Neural cell (in vitro differentiated cells): ENCODE results near the gene TEFM. TPM values are rescaled to one million over a fixed set of nuclear protein-coding genes. Genes with fewer than 3 reads are reported as not detected.

Source experiments
- H2AFZ ChIP-seq: fragments of 200-600, 300-800 bp; sonication (generic), shearing (Covaris generic); 2 replicates; pipeline ENCODE4 v1.6.0; 2014; ENCODE audit warnings: low read depth, mild to moderate bottlenecking, antibody characterized with exemption, low read length, moderate library complexity
- H3F3A ChIP-seq: fragments of 200-600 bp; shearing (Covaris generic); 2 replicates; pipeline ENCODE4 v1.6.1; 2016; ENCODE audit warnings: mild to moderate bottlenecking, moderate library complexity, mixed read lengths, antibody characterized with exemption, low read length; ENCODE audit not compliant: insufficient read depth, poor library complexity, severe bottlenecking
- H3K27ac ChIP-seq: fragments of 200-600, 300-800 bp; sonication (generic), shearing (Covaris generic); 2 replicates; pipeline ENCODE4 v1.5.1; 2014; ENCODE audit warnings: mild to moderate bottlenecking, low read length, moderate library complexity
- H3K27me3 ChIP-seq: fragments of 300-800, 200-600 bp; sonication (generic), shearing (Covaris generic); 2 replicates; pipeline ENCODE4 v1.6.0; 2014; ENCODE audit warnings: mild to moderate bottlenecking, low read depth, low read length, moderate library complexity; ENCODE audit not compliant: insufficient read depth
- H3K36me3 ChIP-seq: fragments of 300-800, 200-600 bp; sonication (generic), shearing (Covaris generic); 2 replicates; pipeline ENCODE4 v1.5.1; 2014; ENCODE audit warnings: mild to moderate bottlenecking, antibody characterized with exemption, low read length, moderate library complexity; ENCODE audit not compliant: insufficient read depth
- H3K4me2 ChIP-seq: fragments of 300-800, 200-600 bp; sonication (generic), shearing (Covaris generic); 2 replicates; pipeline ENCODE4 v1.6.0; 2014; ENCODE audit warnings: mild to moderate bottlenecking, low read length
- H3K4me3 ChIP-seq: fragments of 300-800, 200-600 bp; sonication (generic), shearing (Covaris generic); 2 replicates; pipeline ENCODE4 v1.5.1; 2014; ENCODE audit warnings: mild to moderate bottlenecking, low read length, moderate library complexity
- H3K79me2 ChIP-seq: fragments of 200-600 bp; shearing (Covaris generic); replicated peaks from 2 replicates; pipeline ENCODE4 v1.6.0; 2014; ENCODE audit warnings: mild to moderate bottlenecking, low read length, moderate library complexity; ENCODE audit not compliant: insufficient read depth
- H3K9ac ChIP-seq: fragments of 300-800, 200-600 bp; sonication (generic), shearing (Covaris generic); 2 replicates; pipeline ENCODE4 v1.6.1; 2016; ENCODE audit warnings: mild to moderate bottlenecking, low read length, mixed read lengths
- H3K9me2 ChIP-seq: fragments of 200-600 bp; shearing (Covaris generic); 2 replicates; pipeline ENCODE4 v1.6.1; 2016; ENCODE audit warnings: mild to moderate bottlenecking, low read length, mixed read lengths; ENCODE audit not compliant: insufficient read depth
- H3K9me3 ChIP-seq: fragments of 200-600, 300-800 bp; sonication (generic), shearing (Covaris generic); 2 replicates; pipeline ENCODE4 v1.6.1; 2016; ENCODE audit warnings: mild to moderate bottlenecking, mixed run types, low read length, moderate library complexity, mixed read lengths
- H4K20me1 ChIP-seq: fragments of 200-600 bp; shearing (Covaris generic); 2 replicates; pipeline ENCODE4 v1.6.1; 2016; ENCODE audit warnings: mild to moderate bottlenecking, mixed run types; ENCODE audit not compliant: insufficient read depth
- EP300 ChIP-seq: fragments of 450-650 bp; conservative IDR thresholded peaks from 2 replicates; pipeline ENCODE4 v1.6.1; 2014; ENCODE audit warnings: antibody characterized with exemption, mild to moderate bottlenecking, moderate library complexity; ENCODE audit not compliant: poor library complexity, severe bottlenecking
- EZH2 ChIP-seq: fragments of 200-600, 300-800 bp; shearing (Covaris generic), sonication (generic); IDR thresholded peaks from 2 replicates; pipeline ENCODE4 v1.6.1; 2014; ENCODE audit warnings: antibody characterized with exemption, low read length, borderline replicate concordance, mild to moderate bottlenecking; ENCODE audit not compliant: insufficient read depth, poor library complexity, severe bottlenecking
- MXI1 ChIP-seq: fragments of 450-650 bp; conservative IDR thresholded peaks from 2 replicates; pipeline ENCODE4 v1.6.1; 2014; ENCODE audit warnings: antibody characterized with exemption, mild to moderate bottlenecking; ENCODE audit not compliant: poor library complexity, severe bottlenecking
- POLR2AphosphoS5 ChIP-seq: IDR thresholded peaks from 2 replicates; pipeline ENCODE4 v1.6.1; 2012
- RAD21 ChIP-seq: fragments of 450-650 bp; conservative IDR thresholded peaks from 2 replicates; pipeline ENCODE4 v1.6.1; 2014; ENCODE audit warnings: antibody characterized with exemption, mild to moderate bottlenecking, moderate library complexity
- SMC3 ChIP-seq: fragments of 450-650 bp; conservative IDR thresholded peaks from 2 replicates; pipeline ENCODE4 v1.6.1; 2014; ENCODE audit warnings: antibody characterized with exemption, mild to moderate bottlenecking, moderate library complexity; ENCODE audit not compliant: poor library complexity
- TAF1 ChIP-seq: IDR thresholded peaks from 2 replicates; pipeline ENCODE4 v1.6.1; 2012; ENCODE audit warnings: low read depth
- polyA plus RNA-seq: library from polyadenylated mRNA; depleted of rRNA; stranded (reverse); fragments of >200 nt; gene quantifications from 2 replicates; pipeline ENCODE4 v1.2.3, GENCODE V29; 2014
- TF ChIP-seq, protein P1 (sequence below): fragments of 450-650 bp; IDR thresholded peaks from 2 replicates; pipeline ENCODE4 v1.5.1; 2014; ENCODE audit warnings: antibody characterized with exemption, mild to moderate bottlenecking, moderate library complexity; ENCODE audit not compliant: poor library complexity, severe bottlenecking
- TF ChIP-seq, protein P2 (sequence below): IDR thresholded peaks from 2 replicates; pipeline ENCODE4 v1.6.1; 2012; ENCODE audit warnings: borderline replicate concordance

Gene TEFM
- polyA plus RNA-seq, 1 donor from 2014 or later: 15.2 TPM

DNA sequence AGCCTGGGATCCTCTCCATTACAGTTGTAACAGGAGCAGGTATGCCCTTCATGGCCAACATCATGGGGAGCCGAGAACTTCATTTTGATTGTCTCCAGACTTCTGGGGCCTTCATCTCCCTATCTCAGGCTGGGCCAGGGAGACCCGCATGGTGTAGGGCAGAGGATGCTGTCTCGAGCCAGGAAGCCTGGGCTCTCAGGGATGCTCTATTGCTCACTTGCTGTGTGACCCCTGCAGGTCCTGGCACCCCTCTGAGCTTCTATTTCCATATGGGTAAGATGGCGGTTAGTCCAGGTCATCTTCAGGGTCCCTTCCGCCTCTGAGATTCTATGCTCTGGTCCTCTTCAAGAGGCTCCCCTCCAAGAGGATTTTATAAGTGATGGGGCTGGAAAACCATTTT is 44.2 kb upstream of the TEFM start:
- no peaks in the 10 kb centered on the region for H3K9me2 ChIP-seq
- H3K4me2 ChIP-seq: no peak overlapping the region
- TF ChIP-seq TAF1: no peak
- TF ChIP-seq EP300: no peak
- no peak for TF ChIP-seq SMC3
- TF ChIP-seq MXI1: no peak
- no peak for TF ChIP-seq POLR2AphosphoS5
- TF ChIP-seq, protein P1, sequence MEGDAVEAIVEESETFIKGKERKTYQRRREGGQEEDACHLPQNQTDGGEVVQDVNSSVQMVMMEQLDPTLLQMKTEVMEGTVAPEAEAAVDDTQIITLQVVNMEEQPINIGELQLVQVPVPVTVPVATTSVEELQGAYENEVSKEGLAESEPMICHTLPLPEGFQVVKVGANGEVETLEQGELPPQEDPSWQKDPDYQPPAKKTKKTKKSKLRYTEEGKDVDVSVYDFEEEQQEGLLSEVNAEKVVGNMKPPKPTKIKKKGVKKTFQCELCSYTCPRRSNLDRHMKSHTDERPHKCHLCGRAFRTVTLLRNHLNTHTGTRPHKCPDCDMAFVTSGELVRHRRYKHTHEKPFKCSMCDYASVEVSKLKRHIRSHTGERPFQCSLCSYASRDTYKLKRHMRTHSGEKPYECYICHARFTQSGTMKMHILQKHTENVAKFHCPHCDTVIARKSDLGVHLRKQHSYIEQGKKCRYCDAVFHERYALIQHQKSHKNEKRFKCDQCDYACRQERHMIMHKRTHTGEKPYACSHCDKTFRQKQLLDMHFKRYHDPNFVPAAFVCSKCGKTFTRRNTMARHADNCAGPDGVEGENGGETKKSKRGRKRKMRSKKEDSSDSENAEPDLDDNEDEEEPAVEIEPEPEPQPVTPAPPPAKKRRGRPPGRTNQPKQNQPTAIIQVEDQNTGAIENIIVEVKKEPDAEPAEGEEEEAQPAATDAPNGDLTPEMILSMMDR: no peak
- no peak for TF ChIP-seq RAD21
- no peak for TF ChIP-seq EZH2
- H3K79me2 ChIP-seq: no peaks in the 10 kb centered on the region
- no peaks in the 10 kb centered on the region for H3F3A ChIP-seq
- H4K20me1 ChIP-seq: no peaks in the 10 kb centered on the region
- no peak overlapping the region for H3K4me3 ChIP-seq
- H3K9ac ChIP-seq: no peak overlapping the region
- no peak overlapping the region for H3K27ac ChIP-seq
- H3K36me3 ChIP-seq: no peaks in the 10 kb centered on the region
- no peaks in the 10 kb centered on the region for H3K27me3 ChIP-seq
- no peaks in the 10 kb centered on the region for H3K9me3 ChIP-seq
- H2AFZ ChIP-seq: no peak overlapping the region

DNA sequence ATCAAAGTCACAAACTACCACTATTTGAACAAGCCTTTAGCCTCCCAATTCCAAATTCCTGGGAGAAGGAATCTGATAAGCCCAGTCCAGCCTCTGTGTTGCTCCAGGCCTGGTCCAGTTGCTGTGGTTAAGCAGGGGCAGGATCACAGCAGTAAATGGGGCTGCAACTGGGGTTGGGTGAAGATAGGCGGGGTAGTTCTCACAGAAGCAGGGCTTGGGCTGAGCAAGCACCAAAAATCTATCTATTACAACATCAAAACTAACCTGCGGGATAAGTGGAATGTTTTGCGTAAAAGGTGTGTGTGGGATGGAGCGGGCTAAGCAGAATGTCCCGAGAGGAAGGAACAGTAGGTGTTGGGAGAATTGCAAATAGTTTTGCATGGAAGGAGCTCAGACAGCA is 41.8 kb upstream of the TEFM start:
- no peaks in the 10 kb centered on the region for H3K9me2 ChIP-seq
- H2AFZ ChIP-seq: no peak overlapping the region
- H3F3A ChIP-seq: no peaks in the 10 kb centered on the region
- H3K4me3 ChIP-seq: no peak overlapping the region
- no peaks in the 10 kb centered on the region for H4K20me1 ChIP-seq
- H3K27ac ChIP-seq: no peak overlapping the region
- no peak overlapping the region for H3K9ac ChIP-seq
- H3K27me3 ChIP-seq: no peaks in the 10 kb centered on the region
- H3K9me3 ChIP-seq: no peaks in the 10 kb centered on the region
- no peak overlapping the region for H3K4me2 ChIP-seq
- no peaks in the 10 kb centered on the region for H3K79me2 ChIP-seq
- no peaks in the 10 kb centered on the region for H3K36me3 ChIP-seq
- TF ChIP-seq EP300 (no peak), TAF1 (no peak), MXI1 (no peak), RAD21 (no peak), EZH2 (no peak)

DNA sequence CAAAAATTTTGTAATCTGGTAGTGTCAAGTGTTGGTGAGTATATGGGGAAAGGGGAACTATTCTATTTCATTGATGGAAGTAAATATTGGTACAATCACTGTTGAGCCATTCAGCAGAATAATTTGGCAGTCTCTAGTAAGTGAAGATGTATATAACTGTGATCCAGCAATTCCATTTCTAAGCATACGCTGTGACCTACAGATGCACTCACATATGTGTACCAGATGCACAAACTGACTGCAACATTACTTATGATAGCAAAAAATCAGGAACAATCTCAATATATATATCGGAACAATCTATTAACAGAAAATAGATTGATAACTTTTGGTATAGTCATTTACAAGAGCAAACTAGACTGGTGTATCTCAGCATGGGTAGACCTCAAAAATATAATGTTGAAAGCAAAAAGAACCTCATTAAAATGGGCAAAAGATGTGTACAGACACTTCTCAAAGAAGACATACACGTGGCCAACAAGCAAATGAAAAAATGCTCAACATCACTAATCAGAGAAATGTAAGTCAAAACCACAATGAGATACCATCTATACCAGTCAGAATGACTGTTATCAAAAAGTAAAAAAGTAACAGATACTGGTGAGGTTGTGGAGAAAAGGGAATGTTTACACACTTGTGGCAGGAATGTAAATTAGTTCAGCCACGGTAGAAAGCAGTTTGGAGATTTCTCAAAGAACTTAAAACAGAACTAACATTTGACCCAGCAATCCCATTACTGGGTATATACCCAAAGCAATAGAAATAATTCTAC is 36.5 kb upstream of the TEFM start:
- Histone ChIP-seq H4K20me1 (no peaks in the 10 kb centered on the region), H3K27ac (no peak overlapping the region), H3K4me3 (no peak overlapping the region), H2AFZ (no peak overlapping the region), H3K9me2 (no peaks in the 10 kb centered on the region), H3K79me2 (no peaks in the 10 kb centered on the region), H3K4me2 (no peak overlapping the region), H3F3A (no peaks in the 10 kb centered on the region), H3K9ac (no peak overlapping the region), H3K9me3 (no peaks in the 10 kb centered on the region), H3K27me3 (no peaks in the 10 kb centered on the region), H3K36me3 (no peaks in the 10 kb centered on the region)
- TF ChIP-seq RAD21 (no peak), POLR2AphosphoS5 (no peak), EP300 (no peak), TAF1 (no peak), EZH2 (no peak), MXI1 (no peak), SMC3 (no peak)
- TF ChIP-seq, protein P1: no peak
- TF ChIP-seq, protein P2, sequence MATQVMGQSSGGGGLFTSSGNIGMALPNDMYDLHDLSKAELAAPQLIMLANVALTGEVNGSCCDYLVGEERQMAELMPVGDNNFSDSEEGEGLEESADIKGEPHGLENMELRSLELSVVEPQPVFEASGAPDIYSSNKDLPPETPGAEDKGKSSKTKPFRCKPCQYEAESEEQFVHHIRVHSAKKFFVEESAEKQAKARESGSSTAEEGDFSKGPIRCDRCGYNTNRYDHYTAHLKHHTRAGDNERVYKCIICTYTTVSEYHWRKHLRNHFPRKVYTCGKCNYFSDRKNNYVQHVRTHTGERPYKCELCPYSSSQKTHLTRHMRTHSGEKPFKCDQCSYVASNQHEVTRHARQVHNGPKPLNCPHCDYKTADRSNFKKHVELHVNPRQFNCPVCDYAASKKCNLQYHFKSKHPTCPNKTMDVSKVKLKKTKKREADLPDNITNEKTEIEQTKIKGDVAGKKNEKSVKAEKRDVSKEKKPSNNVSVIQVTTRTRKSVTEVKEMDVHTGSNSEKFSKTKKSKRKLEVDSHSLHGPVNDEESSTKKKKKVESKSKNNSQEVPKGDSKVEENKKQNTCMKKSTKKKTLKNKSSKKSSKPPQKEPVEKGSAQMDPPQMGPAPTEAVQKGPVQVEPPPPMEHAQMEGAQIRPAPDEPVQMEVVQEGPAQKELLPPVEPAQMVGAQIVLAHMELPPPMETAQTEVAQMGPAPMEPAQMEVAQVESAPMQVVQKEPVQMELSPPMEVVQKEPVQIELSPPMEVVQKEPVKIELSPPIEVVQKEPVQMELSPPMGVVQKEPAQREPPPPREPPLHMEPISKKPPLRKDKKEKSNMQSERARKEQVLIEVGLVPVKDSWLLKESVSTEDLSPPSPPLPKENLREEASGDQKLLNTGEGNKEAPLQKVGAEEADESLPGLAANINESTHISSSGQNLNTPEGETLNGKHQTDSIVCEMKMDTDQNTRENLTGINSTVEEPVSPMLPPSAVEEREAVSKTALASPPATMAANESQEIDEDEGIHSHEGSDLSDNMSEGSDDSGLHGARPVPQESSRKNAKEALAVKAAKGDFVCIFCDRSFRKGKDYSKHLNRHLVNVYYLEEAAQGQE: no peak
